GM12878 (cell line): ENCODE data around the gene YIF1B. TPM values are rescaled to one million over a fixed set of nuclear protein-coding genes. Genes with fewer than 3 reads are reported as not detected.

Experiments
- ASH2L ChIP-seq: fragments of 300-600, 200-600 bp; sonication (generic); IDR thresholded peaks from 2 replicates; pipeline ENCODE4 v1.6.1; 2017; ENCODE audit warnings: low read depth, mild to moderate bottlenecking, borderline replicate concordance
- CBX5 ChIP-seq: sonication (generic); IDR thresholded peaks from 2 replicates; pipeline ENCODE4 v1.6.1; 2016; ENCODE audit warnings: low read depth, moderate library complexity, mild to moderate bottlenecking, inconsistent platforms
- CHD1 ChIP-seq: IDR thresholded peaks from 2 replicates; pipeline ENCODE4 v1.6.1; 2012; ENCODE audit warnings: low read depth, low read length, improper control_type of control experiment
- CUX1 ChIP-seq: IDR thresholded peaks from 2 replicates; pipeline ENCODE4 v1.6.1; 2012; ENCODE audit warnings: improper control_type of control experiment, low read depth, low read length; ENCODE audit not compliant: insufficient replicate concordance
- E2F4 ChIP-seq: IDR thresholded peaks from 2 replicates; pipeline ENCODE4 v1.6.1; 2012; ENCODE audit warnings: low read depth, low read length, improper control_type of control experiment
- EP300 ChIP-seq, 2 experiments: fragments of 150-350 bp in 1 of 2; IDR thresholded peaks; 2 replicates each; pipeline ENCODE4 v1.6.1; 2011 to 2012; ENCODE audit warnings: low read depth in 2 of 2, low read length in 2 of 2, borderline replicate concordance in 1 of 2, improper control_type of control experiment in 1 of 2, inconsistent platforms in 1 of 2; ENCODE audit not compliant: control insufficient read depth in 1 of 2
- LARP7 ChIP-seq: fragments of 450-650 bp; IDR thresholded peaks from 2 replicates; pipeline ENCODE4 v1.6.1; 2017; ENCODE audit warnings: mild to moderate bottlenecking
- MTA2 ChIP-seq: fragments of 450-650 bp; IDR thresholded peaks from 2 replicates; pipeline ENCODE4 v1.6.1; 2016; ENCODE audit warnings: low read depth, mild to moderate bottlenecking, moderate library complexity
- NR2C1 ChIP-seq: fragments of 450-650 bp; IDR thresholded peaks from 2 replicates; pipeline ENCODE4 v1.6.1; 2017; ENCODE audit warnings: antibody characterized with exemption, mild to moderate bottlenecking, moderate library complexity
- NR2F1 ChIP-seq: fragments of 450-650 bp; conservative IDR thresholded peaks from 2 replicates; pipeline ENCODE4 v1.6.1; 2017; ENCODE audit warnings: mild to moderate bottlenecking
- PAX8 ChIP-seq: fragments of 450-650 bp; IDR thresholded peaks from 2 replicates; pipeline ENCODE4 v1.6.1; 2017; ENCODE audit warnings: mild to moderate bottlenecking, moderate library complexity
- PKNOX1 ChIP-seq: fragments of 450-650 bp; IDR thresholded peaks from 2 replicates; pipeline ENCODE4 v1.6.1; 2016; ENCODE audit warnings: mild to moderate bottlenecking
- SMAD5 ChIP-seq: IDR thresholded peaks from 2 replicates; pipeline ENCODE4 v1.6.1; 2016; ENCODE audit warnings: antibody characterized with exemption, low read depth
- TCF7 ChIP-seq: IDR thresholded peaks from 2 replicates; pipeline ENCODE4 v1.6.1; 2014; ENCODE audit warnings: antibody characterized with exemption, borderline replicate concordance
- YBX1 ChIP-seq: fragments of 450-650 bp; IDR thresholded peaks from 2 replicates; pipeline ENCODE4 v1.6.1; 2016; ENCODE audit warnings: antibody characterized with exemption
- ZNF687 ChIP-seq: fragments of 450-650 bp; IDR thresholded peaks from 2 replicates; pipeline ENCODE4 v1.6.1; 2017; ENCODE audit warnings: mild to moderate bottlenecking, moderate library complexity
- ZSCAN29 ChIP-seq: fragments of 450-650 bp; IDR thresholded peaks from 2 replicates; pipeline ENCODE4 v1.6.1; 2017; ENCODE audit warnings: mild to moderate bottlenecking, moderate library complexity
- polyA plus RNA-seq, 11 experiments: library from polyadenylated mRNA; depleted of rRNA in 4 of 11; unstranded in 6 of 11; stranded (reverse) in 5 of 11; fragments of >200 nt; fragmentation: Nextera tagmentation in 4 of 11; fragmentation: Illumina TruSeq in 1 of 11; extraction: Ambion mirVana in 4 of 11; extraction: Trizol in 1 of 11; gene quantifications; 1 replicate in 1 of 11; 2 replicates in 10 of 11; pipeline versions ENCODE4 v1.2.1 to v1.2.3, GENCODE V29; 2011 to 2016; ENCODE audit warnings: inconsistent platforms in 2 of 11, missing spikeins in 2 of 11, low read depth in 1 of 11
- total RNA-seq, 4 experiments: library from RNA; depleted of rRNA in 3 of 4; stranded (reverse); fragments of >200 nt in 3 of 4; fragmentation: Illumina TruSeq in 1 of 4; extraction: Trizol in 1 of 4; gene quantifications; 2 replicates each; pipeline versions ENCODE4 v1.2.1 to v1.2.3, GENCODE V29; 2013 to 2021

The YIF1B gene
- total and polyA plus RNA-seq, 10 of the 15 experiments (the other 5 are each of a cell fraction or from before 2014, with no cell fraction given): 1.3 to 106 (median 53.5) TPM

GRCh38 chr19:38315657-38316476 lies at the start of gene YIF1B (continued):
- TF ChIP-seq ZNF687 (peak; percentile 44; the same call in 1 of the 2 replicates), MTA2 (peak; percentile 42; the same call in 1 of the 2 replicates), EP300 (IDR thresholded peaks at IDR 0.05; ENCODE audit: borderline replicate concordance in 1 of 2, control insufficient read depth in 1 of 2, low read depth in 2 of 2, low read length in 2 of 2) (no peak), CBX5 (no peak), YBX1 (no peak), NR2C1 (peak; percentile 95), SMAD5 (no peak), CHD1 (no peak), PKNOX1 (peak; percentile 95), NR2F1 (peak; percentile 100), ZSCAN29 (no peak), PAX8 (no peak), LARP7 (peak; percentile 59; the same call in 1 of the 2 replicates), ASH2L (no peak), CUX1 (no peak), E2F4 (no peak), TCF7 (no peak)
